ENCODE results near the gene NAPEPLD. TPM values are rescaled to one million over a fixed set of nuclear protein-coding genes. Genes with fewer than 3 reads are reported as not detected.

Gene NAPEPLD
- total and polyA plus RNA-seq, 2 donors (not counting 3 experiments of a cell fraction or from before 2014, with no cell fraction given): 2.6 to 6.7 TPM

- Histone ChIP-seq H3K4me2 (ENCODE audit: insufficient read depth, low read length) (no peak overlapping the region), H4K20me1 (replicated peaks; ENCODE audit: control insufficient read depth, extremely low read depth, insufficient read depth, low read length) (no peaks in the 10 kb centered on the region), H3K36me3 (ENCODE audit: control insufficient read depth in 2 of 2, extremely low read depth in 1 of 2, insufficient read depth in 2 of 2, low read length in 2 of 2) (peaks cover 0 to 5% of the 10 kb centered on the region in 2 experiments), H3K79me2 (ENCODE audit: control insufficient read depth, insufficient read depth, low read length) (no peaks in the 10 kb centered on the region), H3K27ac (ENCODE audit: insufficient read depth, low read depth, low read length) (no peak overlapping the region), H3K9me3 (replicated peaks; ENCODE audit: control insufficient read depth, insufficient read depth, low read length) (no peaks in the 10 kb centered on the region), H3K9ac (replicated peaks; ENCODE audit: extremely low read depth, insufficient read depth, low read length) (no peak overlapping the region), H3K4me3 (replicated peaks in 1 of 3; ENCODE audit: insufficient read depth in 1 of 3, low read depth in 1 of 3, low read length in 3 of 3) (no peak overlapping the region), H3K4me1 (ENCODE audit: control insufficient read depth, extremely low read depth, insufficient read depth, low read length) (no peaks in the 10 kb centered on the region), H2AFZ (ENCODE audit: low read depth, low read length) (no peak overlapping the region), H3K9me1 (replicated peaks; ENCODE audit: control insufficient read depth, extremely low read depth, insufficient read depth, low read length) (no peaks in the 10 kb centered on the region), H3K27me3 (ENCODE audit: control insufficient read depth in 2 of 2, insufficient read depth in 2 of 2, low read length in 2 of 2) (no peaks in the 10 kb centered on the region)
- intact Hi-C loops (cut with micrococcal nuclease) (no loop called here), dilution Hi-C loops (cut with MboI; ENCODE audit: extremely low pct_ligation_motif_present, low sequenced_read_pairs) (no loop called here)
- FAIRE-seq (no peak), DNase-seq (ENCODE audit: low read depth, low spot score) (no peak)
- BruUV-seq (replicated peaks): no TSS peak
- ChIA-PET CTCF (no interaction called here), POLR2A (no interaction called here)
- TF ChIP-seq EZH2 (IDR thresholded peaks at IDR 0.05; ENCODE audit: borderline replicate concordance, low read depth, low read length, severe bottlenecking) (no peak), POLR2AphosphoS5 (IDR thresholded peaks at IDR 0.05; ENCODE audit: insufficient read depth, low read depth, low read length) (no peak), GATA2 (IDR thresholded peaks at IDR 0.05; ENCODE audit: insufficient read depth, insufficient read length, low read depth, low read length) (no peak), MYC (IDR thresholded peaks at IDR 0.05; ENCODE audit: low read depth, low read length) (no peak), POLR2A (IDR thresholded peaks at IDR 0.05; ENCODE audit: low read depth, low read length) (no peak), FOS (IDR thresholded peaks at IDR 0.05; ENCODE audit: borderline replicate concordance, insufficient read depth, low read length) (no peak), JUN (IDR thresholded peaks at IDR 0.05; ENCODE audit: borderline replicate concordance, insufficient read depth, insufficient read length, low read depth) (no peak)
- TF ChIP-seq, protein P1, sequence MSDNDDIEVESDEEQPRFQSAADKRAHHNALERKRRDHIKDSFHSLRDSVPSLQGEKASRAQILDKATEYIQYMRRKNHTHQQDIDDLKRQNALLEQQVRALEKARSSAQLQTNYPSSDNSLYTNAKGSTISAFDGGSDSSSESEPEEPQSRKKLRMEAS (IDR thresholded peaks at IDR 0.05; ENCODE audit: insufficient read depth, insufficient read length): no peak
- TF ChIP-seq, protein P2, sequence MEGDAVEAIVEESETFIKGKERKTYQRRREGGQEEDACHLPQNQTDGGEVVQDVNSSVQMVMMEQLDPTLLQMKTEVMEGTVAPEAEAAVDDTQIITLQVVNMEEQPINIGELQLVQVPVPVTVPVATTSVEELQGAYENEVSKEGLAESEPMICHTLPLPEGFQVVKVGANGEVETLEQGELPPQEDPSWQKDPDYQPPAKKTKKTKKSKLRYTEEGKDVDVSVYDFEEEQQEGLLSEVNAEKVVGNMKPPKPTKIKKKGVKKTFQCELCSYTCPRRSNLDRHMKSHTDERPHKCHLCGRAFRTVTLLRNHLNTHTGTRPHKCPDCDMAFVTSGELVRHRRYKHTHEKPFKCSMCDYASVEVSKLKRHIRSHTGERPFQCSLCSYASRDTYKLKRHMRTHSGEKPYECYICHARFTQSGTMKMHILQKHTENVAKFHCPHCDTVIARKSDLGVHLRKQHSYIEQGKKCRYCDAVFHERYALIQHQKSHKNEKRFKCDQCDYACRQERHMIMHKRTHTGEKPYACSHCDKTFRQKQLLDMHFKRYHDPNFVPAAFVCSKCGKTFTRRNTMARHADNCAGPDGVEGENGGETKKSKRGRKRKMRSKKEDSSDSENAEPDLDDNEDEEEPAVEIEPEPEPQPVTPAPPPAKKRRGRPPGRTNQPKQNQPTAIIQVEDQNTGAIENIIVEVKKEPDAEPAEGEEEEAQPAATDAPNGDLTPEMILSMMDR (IDR thresholded peaks at IDR 0.05; ENCODE audit: extremely low read depth in 1 of 2, insufficient read depth in 1 of 2, low read depth in 1 of 2, low read length in 2 of 2): no peak
Observed at GRCh38 chr7:103100348-103100747, 48.6 kb downstream of the NAPEPLD start.

Measured in endothelial cell of umbilical vein (primary cell).